NT2/D1 (cell line): ENCODE results near the gene LAPTM5.

Source experiments
- DNase-seq: peaks from one replicate; pipeline ENCODE4 v3.0.0-alpha.2; 2011; ENCODE audit warnings: low read depth, low spot score
- H3K27me3 ChIP-seq: 2 replicates; pipeline ENCODE4 v1.6.0; 2011; ENCODE audit warnings: mild to moderate bottlenecking; ENCODE audit not compliant: insufficient read length, insufficient read depth
- H3K36me3 ChIP-seq: 2 replicates; pipeline ENCODE4 v1.6.1; 2011; ENCODE audit warnings: mild to moderate bottlenecking, low read length, mixed read lengths; ENCODE audit not compliant: insufficient read depth, insufficient read length
- H3K4me1 ChIP-seq: 2 replicates; pipeline ENCODE4 v1.5.1; 2011; ENCODE audit not compliant: insufficient read depth, insufficient read length
- H3K4me3 ChIP-seq: 2 replicates; pipeline ENCODE4 v1.5.1; 2011; ENCODE audit warnings: low read depth; ENCODE audit not compliant: insufficient read length
- H3K9ac ChIP-seq: 2 replicates; pipeline ENCODE4 v1.6.0; 2011; ENCODE audit warnings: low read depth; ENCODE audit not compliant: insufficient read length
- H3K9me3 ChIP-seq: 2 replicates; pipeline ENCODE4 v1.5.1; 2011; ENCODE audit warnings: mild to moderate bottlenecking, low read length; ENCODE audit not compliant: insufficient read depth
- SUZ12 ChIP-seq: IDR thresholded peaks from 2 replicates; pipeline ENCODE4 v1.6.1; 2011; ENCODE audit not compliant: insufficient read length, insufficient read depth; ENCODE audit errors: extremely low read depth
- YY1 ChIP-seq: IDR thresholded peaks from 2 replicates; pipeline ENCODE4 v1.6.1; 2011; ENCODE audit not compliant: insufficient read length, insufficient read depth
- ZNF274 ChIP-seq: IDR thresholded peaks from 2 replicates; pipeline ENCODE4 v1.6.1; 2011; ENCODE audit warnings: mild to moderate bottlenecking, low read depth, low read length

LAPTM5 gene

DNA sequence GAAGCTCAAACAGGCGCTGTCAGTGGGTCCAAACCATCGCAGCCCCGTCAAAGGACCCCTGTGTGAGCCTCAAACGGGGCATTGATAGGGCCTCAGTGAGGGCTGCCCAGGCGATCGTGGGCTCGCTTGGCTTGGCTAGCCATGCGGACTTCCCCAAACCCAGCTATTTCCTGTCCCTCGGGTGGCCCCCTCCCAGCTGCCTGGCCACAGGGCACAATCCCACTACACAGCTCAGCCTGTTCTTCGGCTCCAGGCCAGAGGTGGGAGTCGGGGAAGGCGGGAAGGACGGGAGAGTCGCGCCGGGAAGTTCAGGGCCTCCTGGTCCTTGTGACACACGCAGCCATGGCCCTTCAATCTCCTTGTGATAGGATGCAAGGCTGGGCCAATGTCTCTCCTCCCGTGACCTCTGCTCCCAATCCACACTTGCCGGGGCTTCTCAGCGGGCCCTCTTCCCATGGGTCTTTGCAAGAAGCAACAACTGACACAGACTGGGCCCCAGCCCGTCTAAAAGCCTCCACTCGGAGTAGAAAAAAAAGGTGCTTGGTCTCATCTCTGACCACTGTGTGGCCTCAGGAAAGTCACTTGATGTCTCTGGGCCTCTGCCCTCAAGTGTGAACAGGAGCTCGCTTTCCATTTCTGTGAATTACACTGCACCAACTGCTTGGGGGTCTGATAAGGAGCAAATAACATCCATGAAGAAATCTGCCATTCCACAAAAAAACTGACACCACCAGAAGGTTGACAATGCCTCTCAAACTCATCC is 27.0 kb downstream of the LAPTM5 start:
- peaks cover 26% of the 10 kb centered on the region for H3K4me1 ChIP-seq

DNA sequence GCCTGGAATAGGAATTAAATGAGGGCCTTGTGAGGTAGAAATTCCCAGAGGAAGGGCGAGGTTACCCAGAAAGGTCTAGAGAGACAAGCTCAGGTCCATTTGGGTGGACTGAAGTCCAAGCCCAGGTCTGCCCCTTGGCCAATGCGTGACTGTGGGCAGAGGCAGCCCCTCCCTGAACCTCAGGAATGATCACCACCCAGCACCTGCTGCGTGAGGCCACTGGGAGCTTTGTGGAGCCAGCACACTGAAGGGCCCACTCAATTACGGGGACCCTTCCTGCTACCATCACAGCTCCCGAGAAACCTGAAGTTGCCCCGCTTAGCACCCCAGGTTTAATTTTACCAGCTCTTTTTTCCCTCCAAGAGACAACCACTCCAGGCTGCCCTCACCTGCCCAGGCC is 27.7 kb downstream of the LAPTM5 start:
- DNase-seq: no peak
- Histone ChIP-seq H3K27me3 (no peaks in the 10 kb centered on the region), H3K36me3 (no peaks in the 10 kb centered on the region), H3K4me1 (peaks cover 26% of the 10 kb centered on the region), H3K4me3 (no peak overlapping the region), H3K9me3 (no peaks in the 10 kb centered on the region), H3K9ac (no peak overlapping the region)
- TF ChIP-seq ZNF274 (no peak), SUZ12 (no peak), YY1 (no peak)

More for the DNA sequence above, 27.0 kb downstream of the LAPTM5 start:
- H3K9ac ChIP-seq: no peak overlapping the region
- DNase-seq: no peak
- TF ChIP-seq ZNF274 (no peak), SUZ12 (no peak), YY1 (no peak)
- H3K27me3 ChIP-seq: no peaks in the 10 kb centered on the region
- no peak overlapping the region for H3K4me3 ChIP-seq
- H3K36me3 ChIP-seq: no peaks in the 10 kb centered on the region
- H3K9me3 ChIP-seq: no peaks in the 10 kb centered on the region

DNA sequence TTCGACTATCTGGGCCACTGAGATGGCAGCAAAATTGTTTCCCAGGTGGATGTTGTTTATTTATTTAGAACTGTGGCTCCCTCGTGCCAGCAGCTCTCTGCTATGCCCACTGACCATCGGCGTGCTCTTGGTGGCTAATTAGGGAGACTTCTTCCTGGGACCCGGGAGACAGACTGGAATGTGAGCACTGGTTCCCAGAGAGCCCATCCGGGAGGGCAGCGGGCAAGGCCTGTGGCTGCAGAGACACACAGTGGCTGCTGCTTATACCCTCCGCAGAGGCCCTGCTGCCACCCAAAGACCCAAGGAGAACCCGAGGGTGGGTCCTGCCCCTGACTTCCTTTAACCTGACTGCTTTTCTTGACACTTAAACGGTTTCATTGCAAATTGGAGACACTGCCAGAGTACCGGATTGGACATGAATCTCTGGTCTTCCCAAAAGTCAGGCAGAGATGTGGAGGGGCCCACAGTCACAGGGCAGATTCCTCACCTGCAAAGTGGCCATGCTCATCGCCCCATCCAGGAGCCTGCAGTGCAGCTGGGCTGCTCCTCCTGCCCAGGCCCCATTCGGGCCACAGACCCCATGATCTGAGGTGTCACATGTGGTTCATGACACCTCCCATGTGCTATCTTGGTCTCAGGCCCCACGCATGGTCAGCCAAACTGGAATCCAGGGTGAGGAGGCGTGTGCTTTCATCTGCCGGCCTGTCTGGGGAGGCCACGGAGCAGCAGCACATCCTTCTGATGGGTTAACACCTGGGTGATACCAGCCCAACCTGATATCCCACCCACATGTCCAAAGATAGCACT is 28.5 kb downstream of the LAPTM5 start:
- H3K27me3 ChIP-seq: no peaks in the 10 kb centered on the region
- H3K9ac ChIP-seq: no peak overlapping the region
- no peaks in the 10 kb centered on the region for H3K9me3 ChIP-seq
- peaks cover 26% of the 10 kb centered on the region for H3K4me1 ChIP-seq
- H3K4me3 ChIP-seq: no peak overlapping the region
- no peak for DNase-seq
- no peaks in the 10 kb centered on the region for H3K36me3 ChIP-seq
- TF ChIP-seq ZNF274 (no peak), YY1 (no peak), SUZ12 (no peak)

- H3K9ac ChIP-seq: no peak overlapping the region
- no peaks in the 10 kb centered on the region for H3K9me3 ChIP-seq
- TF ChIP-seq SUZ12 (no peak), ZNF274 (no peak), YY1 (no peak)
- DNase-seq: no peak
- H3K4me1 ChIP-seq: peaks cover 27% of the 10 kb centered on the region
- no peak overlapping the region for H3K4me3 ChIP-seq
- no peaks in the 10 kb centered on the region for H3K36me3 ChIP-seq
- no peaks in the 10 kb centered on the region for H3K27me3 ChIP-seq
Observed at GRCh38 chr1:30728340-30728739, 29.2 kb downstream of the LAPTM5 start.

- Histone ChIP-seq H3K36me3 (no peaks in the 10 kb centered on the region), H3K4me3 (no peak overlapping the region), H3K9me3 (no peaks in the 10 kb centered on the region), H3K4me1 (peaks cover 30% of the 10 kb centered on the region), H3K27me3 (no peaks in the 10 kb centered on the region), H3K9ac (no peak overlapping the region)
- TF ChIP-seq ZNF274 (no peak), SUZ12 (no peak)
- DNase-seq: peak; percentile 52
Observed at GRCh38 chr1:30727824-30728223, 29.8 kb downstream of the LAPTM5 start.

DNA sequence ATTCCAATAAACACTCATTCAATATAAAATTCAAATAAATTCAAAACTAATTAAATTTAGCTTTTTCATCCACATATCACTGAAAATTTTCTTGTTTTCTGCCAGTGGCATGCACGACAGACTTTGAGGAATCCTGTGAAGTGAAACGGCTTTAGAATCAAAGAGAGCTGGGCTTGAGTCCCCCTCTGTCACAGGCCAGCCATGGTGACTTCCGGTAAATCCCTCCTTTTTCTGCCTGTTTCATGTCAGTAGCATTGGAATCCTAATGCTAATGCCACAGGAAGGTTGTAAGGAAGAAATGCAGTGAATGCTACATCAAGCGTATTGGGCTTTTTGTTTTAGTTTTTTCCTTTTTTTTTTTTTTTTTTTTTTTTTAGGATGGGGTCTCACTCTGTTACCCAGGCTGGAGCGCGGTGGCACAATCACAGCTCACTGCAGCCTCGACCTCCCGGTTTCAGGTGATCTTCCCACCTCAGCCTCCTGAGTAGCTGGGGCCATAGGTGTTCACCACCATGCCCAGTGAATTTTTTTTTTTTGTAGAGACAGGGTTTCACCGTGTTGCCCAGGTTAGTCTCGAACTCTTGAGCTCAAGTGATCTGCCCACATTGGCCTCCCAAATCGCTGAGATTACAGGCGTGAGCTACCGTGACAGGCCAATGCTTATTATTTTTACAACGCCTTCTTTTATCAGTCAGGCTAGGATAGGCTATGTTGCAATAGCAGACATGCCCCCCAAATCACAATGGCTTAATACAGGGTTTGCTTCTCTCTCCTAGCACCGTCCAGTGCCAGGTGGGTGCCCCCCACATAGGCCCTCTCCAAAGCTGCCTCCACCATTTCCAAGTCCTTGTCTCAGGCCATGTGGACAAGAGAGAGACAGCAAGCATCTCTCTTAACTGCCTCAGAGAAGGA is 30.5 kb downstream of the LAPTM5 start:
- no peak for DNase-seq
- Histone ChIP-seq H3K27me3 (no peaks in the 10 kb centered on the region), H3K9me3 (no peaks in the 10 kb centered on the region), H3K4me1 (peaks cover 24% of the 10 kb centered on the region), H3K4me3 (no peak overlapping the region), H3K9ac (no peak overlapping the region), H3K36me3 (peaks cover 3% of the 10 kb centered on the region)
- TF ChIP-seq YY1 (no peak), SUZ12 (no peak), ZNF274 (no peak)

GRCh38 chr1:30726236-30726635 is 31.3 kb downstream of the LAPTM5 start:
- DNase-seq: no peak
- peaks cover 26% of the 10 kb centered on the region for H3K4me1 ChIP-seq
- H3K27me3 ChIP-seq: no peaks in the 10 kb centered on the region
- no peak overlapping the region for H3K9ac ChIP-seq
- H3K4me3 ChIP-seq: no peak overlapping the region
- TF ChIP-seq YY1: no peak
- TF ChIP-seq ZNF274: no peak
- TF ChIP-seq SUZ12: no peak
- peaks cover 3% of the 10 kb centered on the region for H3K36me3 ChIP-seq
- no peaks in the 10 kb centered on the region for H3K9me3 ChIP-seq
